Left colon (tissue), 2 donors: Measurements from ENCODE around the gene ZNF541. TPM values are rescaled to one million over a fixed set of nuclear protein-coding genes. Genes with fewer than 3 reads are reported as not detected.
"Not testable (repeated sequence)": the region's sequence is repeated elsewhere in the genome, so short reads cannot be mapped to it uniquely, and the experiment has no call there.

Experiments used
- ATAC-seq: fragments of 200-7000 bp; cut with Tn5 transposase; one replicate; pipeline ENCODE4 v1.9.1; 2020; ENCODE audit warnings: mild to moderate bottlenecking, moderate library complexity
- DNase-seq, 2 donors: peaks; one replicate each; pipeline ENCODE4 v3.0.0-alpha.2; 2020
- intact Hi-C, 2 donors: fragments of 100-400 bp; cut with DNase I in 1 of 2; cut with micrococcal nuclease in 1 of 2; formaldehyde crosslinking; loops; one replicate each; pipeline versions ENCODE4 v1.11.2 to v1.14.0; 2022; cut with DNase I, micrococcal nuclease
- total RNA-seq, 2 donors: library from RNA; stranded (reverse); fragmentation: NEBNext Ultra II Directional; extraction: Animal tissue kit (Norgen Biotek cat#: 25700); gene quantifications; one replicate each; pipeline ENCODE4 v1.2.1, GENCODE V29; 2021
- donor health status: DM: no; HTN: no; CAD: no.
- donor health status: DM: yes; HTN: yes; CAD: no.

ZNF541 gene
- total RNA-seq, 2 donors from 2014 or later, result 0.11 TPM; not detected in 1

- intact Hi-C loops, result no loop called here
- DNase-seq (peak; percentile 67 to 88), ATAC-seq (peak; percentile 68)
These were observed 28.4 kb upstream of the ZNF541 start for GRCh38 chr19:47601180-47601904.

- peak; percentile 100 for DNase-seq
- ATAC-seq, result peak; percentile 93
- intact Hi-C loops, result no loop called here
These were observed 27.6 kb upstream of the ZNF541 start for GRCh38 chr19:47600246-47601179.

- intact Hi-C loops, ATAC-seq: not testable (repeated sequence)
- DNase-seq, result peak in 1 of 2 donors; percentile 32
These were observed 26.8 kb upstream of the ZNF541 start for GRCh38 chr19:47599671-47600245.

GRCh38 chr19:47598407-47599349 is 25.7 kb upstream of the ZNF541 start:
- no peak for ATAC-seq
- intact Hi-C loops, result no loop called here
- DNase-seq, result peak; percentile 30 to 64

- intact Hi-C loops, result no loop called here
- DNase-seq (no peak), ATAC-seq (no peak)
These were observed 23.0 kb upstream of the ZNF541 start for GRCh38 chr19:47595944-47596343.

GRCh38 chr19:47593860-47594259 is 20.9 kb upstream of the ZNF541 start:
- intact Hi-C loops, result no loop called here
- DNase-seq (no peak), ATAC-seq (no peak)

- intact Hi-C loops, result no loop called here
- DNase-seq (no peak), ATAC-seq (no peak)
These were observed 16.9 kb upstream of the ZNF541 start for GRCh38 chr19:47589824-47590223.

GRCh38 chr19:47587295-47587694 is 14.3 kb upstream of the ZNF541 start:
- intact Hi-C loops, result no loop called here
- no peak for DNase-seq
- ATAC-seq, result no peak

- ATAC-seq, DNase-seq, intact Hi-C loops: not testable (repeated sequence)
These were observed 10.2 kb upstream of the ZNF541 start for GRCh38 chr19:47583161-47583560.

- ATAC-seq, result no peak
- no peak for DNase-seq
- intact Hi-C loops, result no loop called here
These were observed 9.5 kb upstream of the ZNF541 start for GRCh38 chr19:47582320-47582909.

- no peak for ATAC-seq
- intact Hi-C loops, result no loop called here
These were observed 8.8 kb upstream of the ZNF541 start for GRCh38 chr19:47581605-47582319.

GRCh38 chr19:47580397-47580796 is 7.4 kb upstream of the ZNF541 start:
- intact Hi-C loops, result no loop called here

More at GRCh38 chr19:47581605-47582319, 8.8 kb upstream of the ZNF541 start:
- DNase-seq, result no peak

GRCh38 chr19:47572635-47573034 is 313 bp downstream of the ZNF541 start:
- intact Hi-C loops, result no loop called here
- ATAC-seq (no peak), DNase-seq (no peak)

More at GRCh38 chr19:47580397-47580796, 7.4 kb upstream of the ZNF541 start:
- no peak for DNase-seq
- no peak for ATAC-seq

GRCh38 chr19:47569331-47569730 is 3.6 kb downstream of the ZNF541 start:
- ATAC-seq (no peak), DNase-seq (no peak)
- intact Hi-C loops, result no loop called here

- ATAC-seq (peak; percentile 96), DNase-seq (peak; percentile 54 to 69)
- intact Hi-C loops, result no loop called here
These were observed 8.9 kb downstream of the ZNF541 start for GRCh38 chr19:47564081-47564480.

- intact Hi-C loops, result no loop called here
- DNase-seq (no peak), ATAC-seq (peak; percentile 41)
These were observed 11.4 kb downstream of the ZNF541 start for GRCh38 chr19:47561440-47562057.

- intact Hi-C loops, result no loop called here
- DNase-seq (no peak), ATAC-seq (peak; percentile 56)
These were observed 11.9 kb downstream of the ZNF541 start for GRCh38 chr19:47560999-47561398.
